ENCODE results near the gene ZNF79.
A peak's percentile ranks its signal among the peaks of the same experiment; 100 is the strongest.

ZNF79 gene

GRCh38 chr9:127423934-127424675, at the start of gene ZNF79:
Gene ZNF79, plus strand, starts transcription at chr9:127424382. Its CDS starts 406 bp downstream, at chr9:127424788.
- Mint-ChIP-seq H3K4me1 (peaks cover 55% of the 10 kb centered on the region), H3K4me3 (peak within 1 kb of the TSS; percentile 98 to 99), H3K27ac (peak within 1 kb of the TSS; percentile 98 to 99), H3K9me3 (no peaks in the 10 kb centered on the region), H3K27me3 (no peaks in the 10 kb centered on the region)
- ATAC-seq (peak; percentile 84), DNase-seq (peak; percentile 91 to 93)

- Mint-ChIP-seq H3K9me3 (no peaks in the 10 kb centered on the region), H3K4me1 (peaks cover 9% of the 10 kb centered on the region), H3K27ac (no peak overlapping the region), H3K4me3 (no peak overlapping the region), H3K27me3 (peaks cover 78% of the 10 kb centered on the region)
- DNase-seq, result no peak
- no peak for ATAC-seq
These were observed 43.7 kb upstream of the ZNF79 start for GRCh38 chr9:127380479-127380878.

- DNase-seq (no peak), ATAC-seq (no peak)
- Mint-ChIP-seq H3K27ac (no peak overlapping the region), H3K4me1 (peaks cover 24% of the 10 kb centered on the region), H3K4me3 (no peak overlapping the region), H3K27me3 (peaks cover 82% of the 10 kb centered on the region), H3K9me3 (no peaks in the 10 kb centered on the region)
These were observed 41.6 kb upstream of the ZNF79 start for GRCh38 chr9:127382541-127382940.

- H3K27me3 Mint-ChIP-seq, result peaks cover 80% of the 10 kb centered on the region
- H3K9me3 Mint-ChIP-seq, result no peaks in the 10 kb centered on the region
- H3K4me3 Mint-ChIP-seq, result no peak overlapping the region
- peaks cover 39% of the 10 kb centered on the region for H3K4me1 Mint-ChIP-seq
- DNase-seq (no peak), ATAC-seq (no peak)
- H3K27ac Mint-ChIP-seq, result peak overlapping the region; percentile 28 to 55
These were observed 40.0 kb upstream of the ZNF79 start for GRCh38 chr9:127384016-127384730.

GRCh38 chr9:127384901-127385300, 39.3 kb upstream of the ZNF79 start:
- no peak for DNase-seq
- peaks cover 45% of the 10 kb centered on the region for H3K4me1 Mint-ChIP-seq
- H3K4me3 Mint-ChIP-seq, result no peak overlapping the region
- no peaks in the 10 kb centered on the region for H3K9me3 Mint-ChIP-seq
- peaks cover 73% of the 10 kb centered on the region for H3K27me3 Mint-ChIP-seq
- no peak overlapping the region for H3K27ac Mint-ChIP-seq
- no peak for ATAC-seq

- ATAC-seq (no peak), DNase-seq (no peak)
- H3K4me3 Mint-ChIP-seq, result no peak overlapping the region
- no peak overlapping the region for H3K27ac Mint-ChIP-seq
- H3K4me1 Mint-ChIP-seq, result peaks cover 56% of the 10 kb centered on the region
- H3K27me3 Mint-ChIP-seq, result peaks cover 69% of the 10 kb centered on the region
- H3K9me3 Mint-ChIP-seq, result no peaks in the 10 kb centered on the region
These were observed 37.9 kb upstream of the ZNF79 start for GRCh38 chr9:127386249-127386648.

GRCh38 chr9:127386981-127387380, 37.2 kb upstream of the ZNF79 start:
- no peaks in the 10 kb centered on the region for H3K9me3 Mint-ChIP-seq
- peaks cover 69% of the 10 kb centered on the region for H3K27me3 Mint-ChIP-seq
- ATAC-seq (no peak), DNase-seq (no peak)
- H3K4me3 Mint-ChIP-seq, result no peak overlapping the region
- peaks cover 56% of the 10 kb centered on the region for H3K4me1 Mint-ChIP-seq
- H3K27ac Mint-ChIP-seq, result peak overlapping the region in 1 of 2 donors; percentile 20

GRCh38 chr9:127388037-127388855, 35.9 kb upstream of the ZNF79 start:
- no peaks in the 10 kb centered on the region for H3K9me3 Mint-ChIP-seq
- H3K4me3 Mint-ChIP-seq, result peak overlapping the region; percentile 55 to 74
- DNase-seq (peak; percentile 84 to 92), ATAC-seq (peak; percentile 99)
- H3K27me3 Mint-ChIP-seq, result peaks cover 69% of the 10 kb centered on the region
- H3K27ac Mint-ChIP-seq, result peak overlapping the region; percentile 23 to 86
- peaks cover 56% of the 10 kb centered on the region for H3K4me1 Mint-ChIP-seq

GRCh38 chr9:127388856-127389238, 35.3 kb upstream of the ZNF79 start:
- Mint-ChIP-seq H3K9me3 (no peaks in the 10 kb centered on the region), H3K27me3 (peaks cover 69% of the 10 kb centered on the region), H3K4me3 (peak overlapping the region; percentile 55 to 74)

GRCh38 chr9:127389381-127390247, 34.6 kb upstream of the ZNF79 start:
- Mint-ChIP-seq H3K9me3 (no peaks in the 10 kb centered on the region), H3K27ac (no peak overlapping the region), H3K4me1 (peaks cover 59% of the 10 kb centered on the region), H3K4me3 (peak overlapping the region in 1 of 2 donors; percentile 55), H3K27me3 (peaks cover 69% of the 10 kb centered on the region)
- DNase-seq, result no peak
- ATAC-seq, result no peak

More at GRCh38 chr9:127388856-127389238, 35.3 kb upstream of the ZNF79 start:
- H3K27ac Mint-ChIP-seq, result peak overlapping the region in 1 of 2 donors; percentile 86
- DNase-seq, result no peak
- H3K4me1 Mint-ChIP-seq, result peaks cover 58% of the 10 kb centered on the region
- no peak for ATAC-seq

- Mint-ChIP-seq H3K9me3 (no peaks in the 10 kb centered on the region), H3K27ac (no peak overlapping the region), H3K27me3 (peaks cover 69% of the 10 kb centered on the region), H3K4me1 (peaks cover 59% of the 10 kb centered on the region), H3K4me3 (peak overlapping the region in 1 of 2 donors; percentile 42)
- DNase-seq, result no peak
- ATAC-seq, result no peak
These were observed 34.0 kb upstream of the ZNF79 start for GRCh38 chr9:127390248-127390545.

- peaks cover 69% of the 10 kb centered on the region for H3K27me3 Mint-ChIP-seq
- peaks cover 61% of the 10 kb centered on the region for H3K4me1 Mint-ChIP-seq
- DNase-seq (peak in 1 of 2 donors; percentile 39), ATAC-seq (no peak)
- H3K27ac Mint-ChIP-seq, result no peak overlapping the region
- no peaks in the 10 kb centered on the region for H3K9me3 Mint-ChIP-seq
- H3K4me3 Mint-ChIP-seq, result peak overlapping the region; percentile 42 to 44
These were observed 33.6 kb upstream of the ZNF79 start for GRCh38 chr9:127390563-127390962.

GRCh38 chr9:127392166-127392565, 32.0 kb upstream of the ZNF79 start:
- no peak overlapping the region for H3K27ac Mint-ChIP-seq
- H3K4me1 Mint-ChIP-seq, result peaks cover 57% of the 10 kb centered on the region
- no peaks in the 10 kb centered on the region for H3K9me3 Mint-ChIP-seq
- peaks cover 65% of the 10 kb centered on the region for H3K27me3 Mint-ChIP-seq
- DNase-seq (no peak), ATAC-seq (no peak)
- H3K4me3 Mint-ChIP-seq, result no peak overlapping the region

GRCh38 chr9:127392976-127393375, 31.2 kb upstream of the ZNF79 start:
- Mint-ChIP-seq H3K4me1 (peaks cover 56% of the 10 kb centered on the region), H3K27me3 (peaks cover 68% of the 10 kb centered on the region), H3K4me3 (no peak overlapping the region), H3K9me3 (no peaks in the 10 kb centered on the region), H3K27ac (no peak overlapping the region)
- ATAC-seq (no peak), DNase-seq (no peak)

GRCh38 chr9:127393645-127394044, 30.5 kb upstream of the ZNF79 start:
- no peak for DNase-seq
- Mint-ChIP-seq H3K4me3 (no peak overlapping the region), H3K4me1 (peaks cover 56% of the 10 kb centered on the region), H3K9me3 (no peaks in the 10 kb centered on the region), H3K27ac (no peak overlapping the region), H3K27me3 (peaks cover 74% of the 10 kb centered on the region)
- no peak for ATAC-seq

All from stimulated activated naive CD8-positive, alpha-beta T cell treated with anti-CD3 and anti-CD28 coated beads, Interleukin-15, amount 100 ng/mL, for 72 hours (primary cell).